CMK (cell line): Measurements from ENCODE around the gene SLC4A11.

Experiments
- DNase-seq: peaks from one replicate; pipeline ENCODE4 v3.0.0-alpha.2; 2010; ENCODE audit warnings: low read depth

SLC4A11 gene

GRCh38 chr20:3245711-3246110 lies 6.7 kb upstream of the SLC4A11 start:
- DNase-seq = no peak

DNA sequence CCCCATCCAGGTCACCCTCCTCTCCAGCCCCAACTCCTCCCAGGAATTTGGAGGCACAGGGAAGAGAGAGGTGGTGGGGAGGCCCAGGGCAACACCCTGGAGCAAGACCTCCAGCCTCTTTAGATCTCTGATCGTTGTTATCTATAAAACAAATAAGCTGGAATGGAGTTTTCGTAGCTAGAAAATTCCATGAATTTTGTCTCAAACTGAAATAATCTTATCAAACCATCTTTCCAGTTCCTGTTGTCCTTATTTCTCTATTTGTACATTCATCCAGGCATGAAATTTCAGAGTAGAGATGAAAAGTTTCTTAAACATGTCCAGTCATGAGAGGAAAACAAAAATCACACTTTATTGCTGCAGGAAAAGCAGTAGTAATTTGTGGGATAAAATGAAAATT lies 6.2 kb upstream of the SLC4A11 start:
- no peak for DNase-seq

DNA sequence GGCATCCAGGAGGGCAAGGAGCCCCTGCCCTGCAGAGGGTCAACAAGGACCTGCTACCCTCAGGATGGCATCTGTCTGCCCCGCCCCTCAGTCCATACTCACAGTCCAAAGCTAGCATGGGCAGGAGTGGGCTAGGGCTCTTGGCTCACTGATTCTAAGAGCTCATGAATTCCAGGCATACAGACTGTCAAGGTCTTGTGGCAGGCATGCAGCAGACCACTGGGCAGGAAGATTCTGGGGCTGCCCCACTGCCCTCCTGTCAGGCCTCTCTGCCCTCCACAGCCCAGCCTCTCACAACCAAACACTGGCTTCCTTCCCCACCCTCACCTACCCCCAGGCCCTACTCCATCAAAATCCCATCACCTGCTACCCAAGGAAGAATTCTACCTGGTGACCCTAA lies 5.6 kb upstream of the SLC4A11 start:
- DNase-seq = no peak

GRCh38 chr20:3243718-3244358 lies 4.8 kb upstream of the SLC4A11 start:
- DNase-seq = no peak

DNA sequence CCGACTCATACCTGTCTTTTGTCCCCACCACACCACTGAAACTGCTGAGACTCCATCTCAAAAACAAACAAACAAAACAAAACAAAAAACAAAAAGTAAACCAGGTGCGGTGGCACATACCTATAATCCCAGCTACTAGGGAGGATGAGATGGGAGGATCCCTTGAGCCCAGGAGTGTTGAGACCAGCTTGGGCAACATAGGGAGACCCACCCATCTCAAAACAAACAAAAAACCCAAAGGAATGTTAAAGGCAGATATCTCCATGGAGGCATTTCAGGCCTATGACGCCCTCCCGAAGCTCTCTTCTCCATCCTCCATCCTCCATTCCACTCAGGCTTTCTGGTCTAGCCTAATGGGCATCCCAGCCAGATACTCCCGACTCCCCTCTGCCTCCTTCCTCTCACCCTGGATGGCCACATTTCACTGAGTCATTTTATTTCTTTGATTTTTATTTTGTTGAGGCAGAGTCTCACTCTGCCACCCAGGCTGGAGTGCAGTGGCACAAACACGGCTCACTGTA lies 3.2 kb upstream of the SLC4A11 start:
- no peak for DNase-seq

DNA sequence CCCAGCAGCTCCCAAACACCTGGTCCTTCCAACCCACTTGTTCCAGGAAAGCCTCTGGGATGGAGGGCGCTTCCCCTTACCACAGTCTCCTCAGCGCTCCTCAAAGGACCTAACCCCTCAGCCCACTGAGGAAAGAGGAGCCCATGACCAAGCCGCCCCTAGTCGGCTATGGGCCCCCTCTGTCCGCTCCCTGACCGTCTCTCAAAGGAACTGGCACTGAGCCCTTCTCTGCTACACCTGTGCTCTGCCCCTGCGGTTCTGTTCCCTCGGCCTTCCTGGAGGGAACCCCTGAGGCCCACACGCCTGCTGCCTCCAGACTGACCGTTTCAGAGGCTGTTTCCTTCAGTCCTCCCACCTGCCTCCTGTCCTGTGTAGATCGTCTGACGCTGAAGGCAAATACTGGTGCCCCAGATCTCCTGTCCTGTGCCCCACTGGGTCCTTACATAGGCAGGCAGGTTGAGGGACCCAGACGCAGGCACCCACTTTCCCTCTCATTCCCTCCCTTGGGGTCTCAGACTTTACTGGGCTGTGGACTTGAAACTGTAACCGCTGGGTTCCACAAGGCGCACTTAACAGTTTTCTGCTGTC lies 1.9 kb upstream of the SLC4A11 start:
- DNase-seq = no peak

GRCh38 chr20:3239867-3240775 lies 1.1 kb upstream of the SLC4A11 start:
- DNase-seq = no peak

- no peak for DNase-seq
Measured at GRCh38 chr20:3238616-3239025, 369 bp downstream of the SLC4A11 start.

DNA sequence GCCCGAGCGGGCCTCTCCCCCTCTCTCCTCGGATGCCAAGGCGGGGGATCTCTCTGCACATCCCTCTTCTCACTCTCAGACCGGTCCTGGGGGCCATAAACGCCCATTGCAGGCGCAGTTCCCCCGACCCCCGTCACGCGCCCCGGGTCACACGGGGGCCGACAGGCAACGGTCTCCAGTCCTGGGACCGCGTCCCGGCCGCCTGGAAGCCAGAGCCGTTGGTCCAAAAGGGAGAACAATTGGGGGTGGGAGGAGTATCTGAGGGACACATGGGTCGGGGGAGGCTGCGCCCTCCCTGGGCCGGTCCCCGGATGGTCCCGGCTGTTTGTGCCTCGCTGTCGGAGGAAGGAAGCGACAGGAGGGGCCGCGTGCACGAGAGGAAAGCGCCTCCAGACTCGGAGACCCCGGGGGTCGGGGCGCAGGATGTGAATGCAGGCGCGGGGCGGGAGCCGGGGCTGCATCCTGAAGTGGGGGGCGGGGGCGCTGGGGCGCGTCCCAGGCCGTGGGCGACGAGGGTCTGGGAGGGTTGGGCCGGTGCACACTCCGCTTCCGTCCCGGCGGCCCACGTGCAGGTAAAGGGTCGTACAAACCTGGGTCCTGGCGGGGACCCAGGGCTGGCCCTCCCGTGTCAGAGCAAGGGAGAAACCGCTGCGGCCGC lies 903 bp downstream of the SLC4A11 start:
- no peak for DNase-seq

DNA sequence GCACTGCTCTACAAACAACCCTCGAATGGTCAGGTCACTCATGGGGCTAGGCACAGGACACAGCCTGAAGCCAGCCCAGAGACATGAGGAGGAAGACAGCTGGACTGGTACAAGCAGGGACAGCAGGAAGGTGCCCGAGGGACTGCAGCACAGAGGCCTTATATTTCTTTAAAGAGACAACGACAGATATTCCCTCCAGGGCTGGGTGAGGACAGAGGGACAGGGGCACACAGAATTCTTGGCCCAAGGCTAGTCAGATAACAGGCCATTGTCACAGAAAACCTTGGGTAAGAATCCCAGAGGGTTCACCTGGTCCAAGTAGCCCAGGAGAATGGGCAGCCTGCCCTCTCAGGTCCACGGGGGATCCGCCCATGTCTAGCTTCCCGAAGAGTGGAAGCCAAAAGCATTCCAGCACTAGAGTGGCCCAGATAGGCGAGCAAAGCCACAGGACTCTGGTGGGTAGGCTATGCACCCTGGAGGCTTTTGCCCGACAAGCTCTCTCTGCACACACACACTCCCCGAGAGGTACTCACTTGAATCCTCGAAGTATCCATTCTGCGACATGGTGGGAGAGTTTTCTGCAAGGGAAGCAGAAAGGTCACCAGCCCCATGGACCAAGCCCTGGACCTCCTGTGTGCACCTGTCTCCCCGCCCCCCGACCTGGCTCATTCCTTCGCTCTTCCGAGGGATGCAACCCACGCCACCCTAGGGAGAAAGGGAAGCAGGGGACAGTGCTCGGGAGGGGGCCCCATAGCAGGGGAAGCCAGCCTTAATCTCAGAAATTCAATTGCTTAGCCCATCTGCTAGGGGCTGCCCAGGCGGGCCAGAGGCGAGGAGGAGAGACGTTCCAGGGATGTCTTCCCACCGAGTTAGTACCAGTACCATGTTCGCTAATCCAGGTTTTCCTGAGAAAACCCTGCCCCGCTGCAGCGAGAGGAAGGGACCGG lies 1.7 kb downstream of the SLC4A11 start:
- DNase-seq = no peak

GRCh38 chr20:3235666-3236324 lies 3.2 kb downstream of the SLC4A11 start:
- DNase-seq = no peak

- no peak for DNase-seq
Measured at GRCh38 chr20:3233991-3234498, 4.9 kb downstream of the SLC4A11 start.

DNA sequence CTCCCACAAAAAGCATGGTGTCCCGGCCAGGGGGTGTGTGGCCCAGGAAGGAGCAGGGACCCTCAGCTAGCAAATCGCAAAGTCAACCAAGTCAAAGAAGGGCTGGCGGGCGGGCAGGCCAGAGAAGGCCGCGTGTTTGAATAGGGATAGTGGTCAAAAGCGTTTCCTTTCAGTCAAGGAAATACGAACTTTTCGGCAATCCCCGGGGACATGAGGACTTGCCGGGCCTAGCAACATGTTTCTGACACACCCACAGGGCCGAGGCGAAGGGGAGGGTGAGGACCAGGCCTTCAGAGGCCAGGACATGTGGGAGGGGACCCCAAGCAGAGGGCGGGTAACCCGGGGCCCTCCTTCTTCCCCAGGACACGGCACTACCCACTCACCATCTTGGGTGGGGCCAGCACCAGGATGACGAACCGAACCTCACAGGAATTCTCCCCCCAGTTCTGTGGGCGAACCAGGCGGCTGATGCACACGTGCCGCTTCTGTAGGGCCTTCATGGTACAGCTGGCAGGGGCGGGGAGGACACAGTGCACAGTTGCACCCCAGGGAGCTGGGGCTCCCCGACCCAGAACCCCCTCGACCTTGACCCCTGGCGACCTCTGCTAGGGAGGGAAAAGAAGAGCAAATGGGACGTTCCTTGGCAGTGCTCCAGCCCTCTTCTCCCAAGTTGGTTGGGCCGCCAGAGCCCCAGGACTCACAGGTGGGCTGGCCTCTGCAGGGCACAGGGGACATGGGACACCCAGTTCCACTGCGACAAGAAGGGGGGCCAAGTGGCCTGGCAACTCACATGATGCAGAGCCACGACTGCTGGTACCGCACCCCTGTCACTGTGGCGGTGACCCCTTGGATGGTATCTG lies 5.6 kb downstream of the SLC4A11 start:
- DNase-seq = no peak

- no peak for DNase-seq
Measured at GRCh38 chr20:3231889-3232588, 7.0 kb downstream of the SLC4A11 start.

GRCh38 chr20:3231116-3231515 lies 7.9 kb downstream of the SLC4A11 start:
- no peak for DNase-seq

DNA sequence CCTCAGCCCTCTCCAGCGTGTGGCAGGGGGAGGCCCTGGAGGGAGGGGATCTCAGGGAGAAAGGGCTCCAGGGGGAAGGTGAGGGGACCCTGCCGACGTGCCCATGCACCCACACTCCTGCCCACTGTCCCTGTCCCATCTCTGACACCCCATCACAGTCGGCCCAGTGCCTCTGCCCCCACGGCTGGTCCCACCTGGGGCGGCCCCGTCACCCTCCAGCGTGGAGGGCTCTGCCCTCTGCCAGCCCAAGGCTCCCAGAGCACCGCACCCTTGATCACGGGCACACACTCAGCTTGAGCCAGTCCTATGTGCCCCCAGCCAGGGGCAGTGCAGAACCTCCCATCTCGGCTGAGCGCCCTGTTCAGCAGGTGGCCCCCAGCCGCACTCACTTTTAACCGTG lies 9.2 kb downstream of the SLC4A11 start:
- no peak for DNase-seq

DNA sequence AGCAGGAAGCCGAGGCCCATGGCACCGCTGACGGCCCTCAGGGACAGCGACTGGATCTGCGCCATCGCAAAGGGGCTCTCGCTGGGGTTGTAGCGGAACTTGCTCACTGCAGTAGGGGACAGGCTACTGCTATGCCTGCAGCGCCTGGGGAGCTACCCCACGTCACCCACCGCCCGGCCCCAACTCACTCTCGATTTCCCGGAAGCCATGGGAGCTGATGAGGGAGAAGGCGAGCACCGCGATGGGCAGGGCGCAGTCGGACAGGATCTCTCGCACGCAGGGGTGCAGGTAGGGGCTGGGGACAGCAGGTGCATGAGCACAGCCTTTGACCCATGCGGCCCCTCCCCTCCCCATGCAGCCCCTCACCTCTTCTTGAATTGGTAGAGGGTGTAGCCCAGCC lies 9.8 kb downstream of the SLC4A11 start:
- no peak for DNase-seq

DNA sequence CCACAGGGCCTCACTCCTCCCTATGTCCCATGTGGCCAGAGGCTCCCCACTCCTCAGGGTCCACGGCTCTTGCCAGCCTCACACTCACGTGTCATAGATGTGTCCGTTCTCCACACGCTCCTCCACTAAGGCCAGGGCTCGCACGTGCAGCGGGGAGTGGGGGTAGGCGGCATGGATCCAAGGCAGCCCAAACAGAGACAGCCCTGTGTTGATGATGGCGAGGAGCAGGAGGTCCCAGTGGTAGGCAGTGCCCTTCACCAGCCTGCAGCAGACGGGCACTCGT lies 10.3 kb downstream of the SLC4A11 start:
- DNase-seq = no peak
